Kidney tubule cell (primary cell): ENCODE measurements around the gene SORBS2.

Experiments used
- DNase-seq: peaks from one replicate; pipeline ENCODE4 v3.0.0-alpha.2; 2018; ENCODE audit warnings: low spot score

SORBS2 gene

DNA sequence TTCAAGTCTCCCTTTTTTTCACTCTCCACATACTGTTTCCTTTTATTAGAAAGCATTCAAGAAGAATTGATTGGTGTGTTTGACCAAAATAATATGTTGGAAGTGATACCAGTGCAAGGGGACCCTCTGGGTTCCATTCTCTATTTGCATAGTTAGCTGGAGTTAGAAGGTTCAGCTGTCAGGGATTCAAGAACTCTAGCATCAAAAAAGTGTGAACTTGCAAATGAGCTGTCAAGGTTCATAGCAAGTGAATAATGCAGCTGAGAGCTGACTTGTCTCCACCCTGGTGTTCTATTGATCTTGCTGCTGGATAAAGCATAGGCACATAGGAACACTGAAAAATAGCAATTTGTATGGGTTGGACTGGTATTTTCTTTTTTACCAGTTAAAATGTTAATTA lies 73.2 kb downstream of the SORBS2 start:
- DNase-seq = no peak

- no peak for DNase-seq
Measured at GRCh38 chr4:185738038-185738552, 73.9 kb downstream of the SORBS2 start.

GRCh38 chr4:185737489-185738037 lies 74.4 kb downstream of the SORBS2 start:
- DNase-seq = no peak

DNA sequence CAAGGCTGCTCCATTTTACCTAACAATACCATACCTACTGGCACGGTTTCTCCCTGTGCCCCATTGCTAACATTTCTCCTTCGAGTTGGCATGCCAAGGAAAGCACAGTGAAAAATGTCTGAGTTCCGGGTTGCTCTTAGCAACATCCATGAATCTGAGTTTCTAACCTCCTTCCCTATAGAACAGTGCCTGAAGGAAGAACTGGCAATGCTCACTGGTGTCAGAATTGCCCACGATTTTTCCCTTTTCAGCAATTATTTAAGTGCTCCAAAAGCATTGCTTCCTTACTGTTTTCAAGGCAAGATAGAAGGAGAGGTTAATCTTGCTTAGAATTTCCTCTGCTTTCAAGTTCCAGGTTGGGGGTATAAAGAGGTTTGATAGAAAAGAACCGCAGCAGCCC lies 75.1 kb downstream of the SORBS2 start:
- DNase-seq = no peak

DNA sequence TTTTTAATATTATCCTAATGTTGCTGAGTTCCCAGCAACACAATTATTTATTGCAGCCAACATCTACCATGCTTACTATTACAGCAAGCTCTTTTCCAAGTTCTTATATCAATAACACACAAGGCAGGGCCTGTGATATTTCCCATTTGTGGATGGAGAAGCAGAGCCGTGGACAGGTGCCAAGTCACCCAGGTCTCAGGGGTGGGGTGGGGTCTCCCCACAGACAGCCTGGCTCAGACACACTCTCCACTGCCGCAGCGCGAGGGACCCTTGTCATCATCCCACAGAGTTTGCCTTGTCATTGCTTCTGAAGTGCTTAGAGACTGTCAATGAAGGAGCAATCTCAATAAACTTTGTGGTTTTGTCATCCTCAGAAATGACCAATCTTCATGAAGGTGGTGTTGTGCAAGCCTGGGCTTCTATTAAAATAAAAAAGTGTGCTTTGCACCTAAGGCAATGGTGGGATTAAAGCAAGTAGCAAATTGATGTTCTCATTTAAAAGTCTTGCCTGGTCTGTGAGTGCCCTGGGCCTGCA lies 76.1 kb downstream of the SORBS2 start:
- no peak for DNase-seq

DNA sequence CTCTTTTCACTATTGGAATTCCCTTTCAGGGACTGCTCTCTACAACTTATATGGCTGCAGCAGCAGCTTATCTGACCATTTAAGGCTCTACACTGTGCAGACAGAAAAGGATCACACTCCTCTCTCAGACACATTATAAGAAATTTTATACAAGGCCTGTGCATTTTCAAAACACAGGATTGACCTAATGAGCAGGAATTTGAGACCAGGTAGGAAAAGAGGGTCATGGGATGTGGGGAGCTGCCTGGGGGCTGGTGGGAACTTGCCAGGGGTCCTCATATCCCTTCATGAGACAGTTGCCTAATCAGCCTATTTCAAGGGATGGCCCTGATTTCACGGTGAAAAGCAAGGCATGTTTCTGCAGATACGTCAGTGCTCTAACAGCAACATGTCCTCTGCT lies 77.1 kb downstream of the SORBS2 start:
- no peak for DNase-seq

GRCh38 chr4:185734214-185734613 lies 77.8 kb downstream of the SORBS2 start:
- no peak for DNase-seq

DNA sequence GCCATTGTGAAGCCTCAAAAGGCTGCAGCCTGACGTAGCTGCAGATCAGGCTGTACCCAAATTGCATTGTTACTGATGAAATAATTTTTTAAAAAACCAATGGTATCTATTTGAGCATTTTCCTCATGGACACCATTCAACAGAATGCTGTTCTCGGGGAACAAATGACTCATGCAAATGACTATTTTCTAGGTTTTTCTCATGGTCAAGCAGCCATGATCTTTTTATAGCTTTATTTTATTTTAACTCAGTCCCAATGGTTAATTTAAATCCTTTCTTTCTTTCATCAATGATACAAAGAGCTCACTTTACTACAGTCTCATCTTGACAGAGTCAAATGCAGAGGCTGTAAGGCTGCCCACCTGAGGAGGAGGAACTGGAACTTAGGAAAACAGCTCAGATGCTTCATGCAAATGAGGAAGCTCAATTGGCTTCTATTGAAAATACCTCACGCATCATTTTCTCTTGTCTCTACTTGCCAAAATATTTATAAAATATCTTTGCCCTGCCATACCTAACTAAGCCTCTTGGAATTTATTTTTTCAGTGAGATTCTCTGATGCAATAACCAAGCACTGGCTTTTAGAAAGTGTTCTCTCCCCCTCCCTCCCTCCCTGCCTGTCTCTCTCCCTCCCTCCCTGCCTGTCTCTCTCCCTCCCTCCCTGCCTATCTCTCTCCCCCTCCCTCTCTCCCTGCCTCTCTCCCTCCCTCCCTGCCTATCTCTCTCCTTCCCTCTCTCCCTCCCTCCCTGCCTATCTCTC lies 81.0 kb downstream of the SORBS2 start:
- DNase-seq = peak; percentile 12

GRCh38 chr4:185730387-185730786 lies 81.6 kb downstream of the SORBS2 start:
- peak; percentile 69 for DNase-seq

DNA sequence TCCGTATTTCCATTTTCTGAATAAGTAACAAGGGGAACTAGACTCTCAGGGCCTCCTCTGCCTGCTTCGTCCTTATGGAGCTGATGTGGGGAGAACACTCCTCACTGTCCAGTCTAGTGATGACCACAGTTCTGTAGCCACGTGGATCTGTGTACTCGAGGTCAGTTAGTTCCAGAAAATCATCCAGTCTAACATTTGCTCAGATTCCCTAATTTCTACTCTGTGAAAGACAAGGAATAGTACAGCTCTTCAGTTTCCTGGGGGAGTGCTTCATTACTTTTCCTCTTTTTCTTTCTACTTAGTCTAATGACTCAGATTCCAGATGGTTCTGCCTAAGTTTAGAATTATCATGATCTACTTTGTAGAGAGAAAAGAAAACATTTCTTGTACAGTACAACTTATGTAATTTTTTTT lies 82.6 kb downstream of the SORBS2 start:
- no peak for DNase-seq

DNA sequence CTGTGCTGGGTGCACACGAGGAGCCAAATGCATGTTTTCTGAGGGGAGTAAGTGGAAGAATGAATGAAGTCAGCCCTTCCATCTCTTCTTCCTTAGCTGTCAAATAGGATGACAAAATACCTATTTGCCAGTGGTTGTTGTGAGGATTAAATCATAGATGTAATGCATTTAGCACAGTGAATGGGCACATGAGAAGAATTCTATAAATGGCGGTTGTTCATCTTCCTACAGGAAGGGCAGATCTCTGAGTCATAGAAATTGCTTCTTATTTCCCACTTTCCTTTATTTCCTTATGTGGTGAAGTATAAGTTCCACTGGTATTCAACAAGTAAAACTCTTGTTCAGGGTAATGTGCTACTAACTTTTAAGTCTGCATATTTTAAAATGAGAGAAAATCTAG lies 83.1 kb downstream of the SORBS2 start:
- DNase-seq = peak; percentile 17

- peak; percentile 75 for DNase-seq
Measured at GRCh38 chr4:185726931-185727330, 85.1 kb downstream of the SORBS2 start.

GRCh38 chr4:185723631-185724260 lies 88.2 kb downstream of the SORBS2 start:
- peak; percentile 29 for DNase-seq

- no peak for DNase-seq
Measured at GRCh38 chr4:185722029-185722316, 90.0 kb downstream of the SORBS2 start.

- DNase-seq = no peak
Measured at GRCh38 chr4:185721190-185722028, 90.6 kb downstream of the SORBS2 start.

DNA sequence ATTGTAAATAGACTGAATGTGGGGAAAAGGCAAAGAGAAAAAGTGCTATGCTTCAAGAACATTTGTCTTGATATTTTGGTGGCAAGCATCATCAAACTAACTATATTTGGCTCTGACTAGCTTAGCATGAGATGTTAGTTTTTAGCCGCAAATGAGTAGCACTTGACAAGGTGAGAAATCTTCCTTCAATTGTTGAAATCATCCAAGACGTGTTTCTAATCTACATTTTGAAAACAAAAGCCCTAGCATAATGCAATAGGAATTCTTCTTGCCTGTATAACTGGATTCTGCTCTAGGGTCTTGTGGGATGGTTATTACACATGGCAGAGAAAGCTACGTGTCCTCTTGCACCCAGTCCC lies 92.5 kb downstream of the SORBS2 start:
- peak; percentile 52 for DNase-seq

GRCh38 chr4:185718578-185719499 lies 93.2 kb downstream of the SORBS2 start:
- peak; percentile 87 for DNase-seq

DNA sequence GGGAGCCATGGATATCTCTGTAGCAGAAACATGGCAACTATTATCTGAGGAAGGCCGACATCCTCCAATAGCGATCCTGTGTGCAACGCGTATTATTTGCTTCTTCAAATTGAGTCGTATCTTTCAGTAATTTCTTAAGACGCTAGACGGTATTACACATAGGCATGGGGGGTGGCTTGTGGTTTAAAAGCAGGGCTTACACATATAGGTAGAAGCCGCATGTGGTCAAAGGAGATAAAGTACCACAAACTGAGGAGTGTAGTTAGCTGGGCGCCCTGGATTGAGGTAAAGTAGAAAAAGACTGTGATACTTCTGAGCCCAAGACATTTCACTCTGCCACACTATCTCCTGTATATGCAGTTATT lies 94.6 kb downstream of the SORBS2 start:
- no peak for DNase-seq

DNA sequence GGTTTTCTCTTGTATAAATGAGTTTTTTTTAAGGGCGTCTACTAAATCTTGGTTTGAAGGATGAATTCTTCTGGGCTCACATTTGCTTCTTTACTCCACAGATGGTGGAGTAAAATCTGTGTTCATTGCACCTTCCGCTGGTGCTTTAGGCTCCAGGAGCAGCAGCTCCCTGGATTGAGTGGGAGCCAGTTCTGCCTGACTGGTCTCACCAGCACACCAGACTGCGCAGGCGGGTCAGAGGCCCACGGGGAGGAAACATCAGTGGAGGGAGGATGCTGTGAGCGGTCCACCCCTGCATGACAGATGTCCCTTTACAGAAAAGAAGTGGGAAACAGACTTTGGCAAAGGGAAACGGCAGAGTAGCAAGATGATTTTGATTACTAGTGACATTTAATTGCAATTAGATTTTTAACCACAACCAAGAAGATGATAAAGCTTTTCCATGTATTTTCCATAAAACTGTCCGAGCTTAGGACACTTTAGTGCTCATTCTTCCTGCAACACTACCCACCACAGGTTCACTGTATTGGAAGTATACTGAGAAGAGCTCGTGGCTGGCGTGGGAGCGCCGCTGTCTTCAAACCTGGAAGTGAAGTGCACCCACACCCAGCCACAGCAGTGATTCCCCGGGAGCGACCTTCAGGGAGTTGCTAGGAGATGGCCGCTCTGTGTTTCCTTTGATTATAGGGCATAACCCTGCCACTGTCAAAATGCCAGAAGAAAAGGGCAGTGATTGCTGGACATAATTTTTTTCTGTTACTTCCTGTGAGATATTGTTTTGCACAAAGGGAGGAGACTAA lies 95.2 kb downstream of the SORBS2 start:
- peak; percentile 42 for DNase-seq

GRCh38 chr4:185716141-185716551 lies 95.8 kb downstream of the SORBS2 start:
- DNase-seq = peak; percentile 87
